Effector CD8-positive, alpha-beta T cell (primary cell): ENCODE measurements around the gene EBI3.
"Not testable (repeated sequence)": the region's sequence is repeated elsewhere in the genome, so short reads cannot be mapped to it uniquely, and the experiment has no call there.

Source experiments
- DNase-seq: peaks from one replicate; lab custom pipeline; 2025; lab: John Stamatoyannopoulos, UW
- total RNA-seq, 4 experiments: gene quantifications; one replicate each; lab custom pipeline; 2026; lab: John Stamatoyannopoulos, UW

Gene EBI3
- 0 to 0.58 (median 0) reads per million in 4 experiments for total RNA-seq

DNA sequence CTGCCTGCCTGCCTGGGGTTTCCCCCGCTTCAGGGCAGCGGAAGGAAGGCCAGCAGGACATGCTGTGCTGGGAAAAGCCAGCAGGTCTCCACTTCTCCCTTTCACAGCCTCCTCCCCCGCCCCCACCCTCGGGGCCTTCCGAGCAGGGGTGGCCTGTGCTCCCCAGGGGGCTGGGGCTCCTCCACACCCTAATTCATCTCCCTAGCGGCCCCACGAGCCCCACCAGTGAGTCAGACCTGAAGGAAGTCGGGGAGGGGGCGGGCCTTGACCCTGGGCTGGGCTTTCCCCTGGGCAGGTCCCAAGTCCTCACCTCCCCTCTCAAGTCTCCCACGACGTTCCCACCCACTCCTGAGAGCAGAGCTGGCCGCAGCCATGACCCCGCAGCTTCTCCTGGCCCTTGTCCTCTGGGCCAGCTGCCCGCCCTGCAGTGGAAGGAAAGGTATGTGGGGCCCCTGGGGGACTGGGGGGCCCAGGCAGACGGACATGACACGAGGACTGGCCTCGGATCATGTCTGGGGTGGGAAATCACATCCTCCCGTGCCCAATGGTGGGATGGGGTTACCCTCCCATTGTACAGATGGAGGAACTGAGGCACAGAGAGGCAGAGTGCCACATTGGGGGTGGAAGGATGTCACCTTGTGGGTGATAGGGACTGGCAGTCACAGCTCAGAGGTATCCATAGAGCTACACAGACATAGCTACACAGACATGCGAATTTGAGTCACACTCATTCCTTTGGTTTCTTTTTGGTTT lies at the start of gene EBI3:
Gene EBI3 (plus strand): TSS at position 345 of the 753 bp plus-strand sequence. CDS start 28 bp downstream, at position 373.
- no peak for DNase-seq

DNA sequence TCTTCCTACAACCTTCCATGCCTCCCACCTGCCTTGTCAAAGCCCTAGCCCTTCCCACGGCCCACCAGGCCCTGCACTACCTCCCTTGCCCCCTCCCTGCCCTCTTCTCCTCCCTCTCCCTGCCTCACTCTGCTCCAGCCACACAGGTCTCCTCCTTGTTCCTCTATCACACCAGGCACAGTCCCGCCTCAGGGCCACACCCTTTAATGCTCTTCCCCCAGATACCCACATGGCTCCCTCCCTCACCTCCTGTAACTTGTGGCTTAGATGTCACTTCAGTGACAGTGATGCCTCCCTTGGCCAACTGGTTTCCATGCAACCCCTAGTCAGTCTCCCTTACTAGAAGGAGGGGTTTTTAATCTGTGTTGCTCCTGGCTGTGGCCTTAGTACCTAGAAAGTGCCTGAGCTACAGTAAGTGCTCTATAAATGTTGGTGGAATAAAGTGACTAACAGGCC lies 48.2 kb upstream of the EBI3 start:
- no peak for DNase-seq

DNA sequence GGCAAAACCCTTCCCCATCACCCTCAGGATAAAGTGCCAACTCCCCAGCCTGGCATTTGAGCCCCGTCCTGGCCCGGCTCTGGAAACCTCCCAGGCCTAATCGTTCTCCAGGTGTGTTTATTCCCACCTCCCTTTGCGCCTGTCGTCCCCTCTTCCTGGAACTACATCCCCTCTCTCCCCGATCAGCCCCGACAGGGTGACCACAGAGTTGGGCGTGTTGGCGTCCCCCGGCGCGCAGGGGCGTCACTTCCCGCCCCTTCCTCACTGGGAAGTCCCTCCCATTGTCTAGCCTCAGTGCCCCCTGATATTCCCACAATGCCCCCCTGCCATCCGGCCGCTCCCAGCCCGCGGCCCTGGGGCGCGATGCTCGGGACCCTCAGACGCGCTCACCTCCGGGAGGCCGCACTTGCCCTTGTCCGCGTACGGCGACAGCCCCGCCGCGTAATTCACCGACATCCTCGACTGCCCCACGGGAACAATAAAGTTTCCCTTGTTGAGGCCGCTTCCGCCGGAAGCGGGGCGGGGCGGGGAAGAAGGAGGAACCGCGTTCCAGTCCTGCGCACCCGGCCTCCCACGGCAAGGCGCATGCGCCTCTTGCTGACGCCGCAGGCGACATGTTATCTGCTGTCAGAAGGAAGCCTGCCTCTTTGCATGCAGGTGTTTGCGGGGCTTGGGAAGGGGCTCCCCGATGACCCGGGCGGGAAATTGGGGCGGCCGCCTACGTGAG lies 47.1 kb upstream of the EBI3 start, which contains the start of the genes ANKRD24 and SIRT6:
Gene ANKRD24 (plus strand): TSS at position 606 of the 727 bp plus-strand sequence. CDS start 3,737 bp downstream, outside the sequence.
Gene SIRT6 (minus strand): TSS at position 480 of the 727 bp plus-strand sequence. CDS start 24 bp downstream, at position 456.
- DNase-seq, result peak; percentile 93

DNA sequence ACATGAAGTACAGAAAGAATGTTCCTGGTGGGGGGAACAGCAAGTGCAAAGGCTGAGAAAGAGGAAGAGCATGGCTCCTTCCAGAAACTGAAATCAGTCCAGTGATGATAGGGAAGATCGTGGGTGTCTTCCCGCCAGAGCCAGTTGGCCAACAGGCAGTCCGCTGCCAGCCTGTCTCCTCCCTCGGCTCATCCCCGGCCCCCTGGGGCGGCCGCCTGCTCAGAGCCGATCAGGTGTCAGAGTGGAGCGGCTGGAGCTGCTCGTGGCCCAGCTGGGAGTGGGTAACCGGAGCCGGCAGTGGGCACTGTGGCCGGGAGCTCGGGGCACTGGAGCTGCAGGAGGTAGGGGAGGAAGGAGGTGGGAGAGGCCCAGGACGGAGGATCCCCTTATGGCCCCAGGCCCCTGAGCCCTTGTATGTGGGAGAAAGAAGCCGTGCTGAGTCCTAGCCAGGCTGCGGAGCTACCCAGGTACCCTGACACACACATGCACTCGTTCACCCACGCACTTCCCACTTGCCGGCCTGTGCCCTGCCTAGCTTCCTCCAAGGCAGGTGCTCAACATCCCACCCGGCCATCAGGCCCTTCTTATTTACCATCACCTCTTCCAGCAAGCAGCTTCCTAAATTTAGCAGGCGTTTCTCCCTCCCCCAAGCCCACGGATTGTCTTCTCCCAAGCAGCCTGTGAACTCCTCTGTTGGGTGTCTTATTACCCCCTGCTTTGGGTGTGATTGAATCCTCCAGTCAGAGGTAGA lies 45.2 kb upstream of the EBI3 start:
- DNase-seq, result no peak

DNA sequence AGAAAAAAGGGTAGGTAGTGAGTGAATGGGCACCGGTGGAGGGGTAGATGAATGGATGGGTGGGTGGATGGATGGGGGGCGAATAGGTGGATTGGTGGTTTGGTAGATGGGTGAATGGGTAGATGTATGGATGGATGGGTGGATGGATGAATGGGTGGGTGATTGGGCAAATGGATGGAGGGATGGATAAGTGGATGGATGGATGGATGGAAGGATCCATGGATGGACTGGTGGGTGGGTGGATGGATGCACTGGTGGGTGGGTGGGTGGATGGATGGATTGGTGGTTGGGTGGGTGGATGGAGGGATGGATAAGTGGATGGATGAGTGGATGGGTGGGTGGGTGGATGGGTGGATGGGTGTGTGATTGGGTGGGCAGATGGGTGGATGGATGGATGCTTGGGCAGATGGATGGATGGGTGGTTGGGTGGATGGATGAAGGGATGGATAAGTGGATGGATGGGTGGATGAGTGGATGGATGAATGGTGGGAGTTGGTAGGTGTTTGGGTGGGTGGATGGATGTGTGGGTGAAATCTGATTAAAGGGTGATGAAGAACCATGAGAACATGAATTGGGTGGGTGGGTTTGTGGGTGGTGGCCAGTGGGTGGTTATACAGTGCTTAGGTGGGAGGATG lies 44.5 kb upstream of the EBI3 start:
- DNase-seq, result no peak

DNA sequence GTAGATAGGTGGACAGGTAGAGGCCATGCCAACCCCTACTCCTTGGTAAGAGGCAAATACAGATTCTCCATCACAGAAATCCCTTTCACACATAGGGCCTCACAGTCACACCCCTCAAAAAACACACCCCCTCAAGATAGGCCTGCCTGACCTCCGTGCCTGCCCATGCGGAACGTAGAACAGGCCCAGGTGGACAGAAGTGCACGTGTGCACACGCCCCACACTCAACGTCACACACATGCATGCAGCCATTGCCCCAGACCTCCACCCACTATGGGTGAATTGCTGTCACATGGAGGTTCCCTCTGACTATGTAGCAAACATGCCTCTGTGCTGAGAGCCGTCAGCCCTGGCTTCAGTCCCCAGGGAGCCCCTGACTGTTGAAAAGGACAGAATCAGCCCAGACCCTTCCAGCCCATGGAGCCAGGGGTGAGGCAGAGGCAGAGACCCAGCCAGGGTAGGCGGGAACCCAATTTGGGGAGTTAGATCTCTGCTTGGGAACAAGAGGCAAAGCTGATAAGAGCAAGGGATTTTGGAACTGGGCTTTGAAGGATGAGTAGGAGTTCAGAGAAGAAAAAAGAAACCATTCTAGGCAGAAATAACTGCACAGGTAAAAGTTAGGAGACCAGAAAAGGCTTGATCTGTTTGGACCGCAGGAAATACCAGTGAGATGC lies 43.8 kb upstream of the EBI3 start:
- DNase-seq, result no peak

DNA sequence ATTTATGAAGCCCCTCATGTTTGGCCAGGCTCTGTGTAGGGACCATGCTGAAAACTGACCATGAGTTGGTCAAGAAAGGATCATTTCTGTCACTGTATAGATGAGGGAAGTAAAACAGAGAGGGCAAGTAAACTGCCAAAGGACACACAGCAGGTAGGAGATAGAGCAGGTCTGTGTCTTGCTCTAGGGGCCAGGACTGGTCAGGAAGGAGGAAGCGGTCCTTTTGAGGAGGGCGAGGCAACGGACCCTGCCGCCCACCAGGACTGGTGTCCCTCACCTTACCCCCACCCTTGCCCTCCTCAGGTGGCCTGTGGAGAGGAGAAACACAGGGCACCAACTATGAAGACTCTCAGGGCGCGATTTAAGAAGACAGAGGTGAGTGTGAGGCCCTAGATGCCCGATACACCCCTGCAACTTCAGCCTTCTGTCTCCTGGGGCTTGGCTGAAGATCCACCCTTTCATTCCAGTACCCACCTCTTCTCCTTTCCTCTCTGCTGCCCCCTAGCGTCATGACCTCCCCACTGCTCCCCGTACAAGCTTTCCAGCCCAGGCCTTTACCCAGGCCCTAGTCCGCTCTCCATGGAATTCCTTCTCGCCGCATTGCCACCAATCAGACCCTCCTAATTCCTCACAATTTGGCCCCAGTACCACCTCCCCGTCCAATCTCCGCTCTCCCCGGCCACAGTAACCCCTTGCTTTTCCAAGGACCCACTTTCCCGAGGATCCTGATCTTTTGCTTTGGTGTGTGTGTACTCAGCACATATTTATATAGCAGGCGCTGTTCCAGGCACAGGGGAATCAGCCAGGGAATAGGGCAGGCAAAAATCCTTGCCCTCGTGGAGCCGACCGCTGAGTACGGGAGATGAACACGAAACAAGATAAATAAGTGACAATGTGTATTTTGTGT lies 43.0 kb upstream of the EBI3 start:
- DNase-seq, result peak; percentile 66

DNA sequence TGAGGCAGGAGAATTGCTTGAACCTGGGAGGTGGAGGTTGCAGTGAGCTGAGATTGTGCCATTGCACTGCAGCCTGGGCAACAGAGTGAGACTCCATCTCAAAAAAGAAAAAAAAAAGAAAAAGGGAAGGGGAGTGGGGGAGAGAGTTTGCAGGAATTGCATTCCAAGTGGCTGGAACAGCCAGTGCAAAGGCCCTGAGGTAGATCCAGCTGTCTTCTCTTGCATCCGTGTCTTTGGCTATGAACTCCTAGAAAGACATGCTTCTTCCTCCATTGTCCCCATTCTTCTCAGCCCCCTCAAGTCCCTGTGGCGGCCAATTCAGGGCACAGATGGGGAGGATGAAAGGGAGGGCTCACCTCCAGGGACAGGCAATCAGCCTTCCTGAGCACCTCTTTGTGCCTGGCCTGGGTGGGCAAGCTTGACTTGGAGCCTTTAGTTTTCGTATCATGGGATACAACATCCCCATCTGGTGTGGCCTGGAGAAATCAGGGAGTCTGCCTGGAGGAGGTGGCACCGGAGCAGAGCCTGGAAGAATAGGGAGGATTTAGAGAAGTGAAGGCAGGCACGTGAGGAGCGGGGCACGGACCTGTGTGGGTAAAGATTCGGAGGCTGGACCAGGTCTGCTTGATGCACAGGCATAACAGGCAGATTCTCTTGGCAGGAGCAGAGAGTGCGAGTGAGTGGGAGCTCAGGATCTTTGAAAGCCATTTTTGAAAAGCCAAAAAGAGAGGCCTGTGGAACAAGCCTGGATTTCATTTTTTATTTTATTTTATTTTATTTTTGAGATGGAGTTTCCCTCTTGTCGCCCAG lies 41.8 kb upstream of the EBI3 start:
- no peak for DNase-seq

DNA sequence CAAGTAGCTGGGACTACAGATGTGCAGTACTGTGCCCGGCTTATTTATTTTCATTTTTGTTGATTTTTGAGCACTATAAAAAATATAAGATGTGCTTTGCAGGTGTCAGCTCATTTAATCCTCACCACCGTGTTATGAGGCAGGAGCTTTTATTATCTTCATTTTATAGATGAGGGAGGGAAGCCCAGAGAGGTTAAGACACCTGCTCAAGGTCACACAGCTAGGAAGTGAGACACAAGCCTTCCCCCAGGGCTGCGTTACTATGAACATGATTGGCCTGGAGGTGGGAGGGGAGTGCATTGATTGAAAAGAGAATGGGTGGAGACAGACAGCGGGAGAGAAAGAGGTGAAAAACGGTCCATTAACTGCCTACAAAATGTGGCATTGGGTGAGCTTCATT lies 39.7 kb upstream of the EBI3 start:
- no peak for DNase-seq

DNA sequence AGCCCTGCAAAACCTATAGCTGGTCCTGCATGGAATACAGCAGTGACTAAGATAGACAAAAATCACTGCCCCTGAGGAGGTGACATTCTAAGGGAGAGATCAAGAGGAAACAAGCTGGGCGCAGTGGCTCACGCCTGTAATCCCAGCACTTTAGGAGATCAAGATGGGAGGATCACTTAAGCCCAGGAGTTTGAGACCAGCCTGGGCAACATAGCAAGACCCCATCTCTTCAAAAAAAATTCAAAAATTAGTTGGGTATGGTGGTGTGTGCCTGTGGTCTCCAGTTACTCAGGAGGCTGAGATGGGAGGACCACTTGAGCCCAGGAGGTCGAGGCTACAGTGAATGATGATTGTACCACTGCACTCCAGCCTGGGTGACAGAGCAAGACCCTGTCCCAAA lies 36.8 kb upstream of the EBI3 start:
- DNase-seq, result not testable (repeated sequence)

DNA sequence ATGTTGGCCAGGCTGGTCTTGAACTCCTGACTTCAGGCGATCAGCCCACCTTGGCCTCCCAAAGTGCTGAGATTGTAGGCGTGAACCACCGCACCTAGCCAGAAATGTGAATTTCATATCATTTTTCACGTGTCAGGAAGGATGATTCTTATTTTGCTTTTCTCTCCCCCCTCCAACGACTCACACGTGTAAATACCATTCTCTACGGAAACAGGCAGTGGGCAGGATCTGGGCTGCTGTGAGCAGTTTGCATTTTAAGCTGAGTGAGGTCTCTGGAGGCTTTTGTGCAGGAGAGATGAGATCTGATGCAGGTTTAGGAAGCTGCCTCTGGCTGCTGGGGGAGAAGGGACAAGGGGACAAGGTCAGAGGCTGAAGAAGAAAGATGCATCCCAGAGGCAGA lies 35.0 kb upstream of the EBI3 start:
- DNase-seq, result no peak

DNA sequence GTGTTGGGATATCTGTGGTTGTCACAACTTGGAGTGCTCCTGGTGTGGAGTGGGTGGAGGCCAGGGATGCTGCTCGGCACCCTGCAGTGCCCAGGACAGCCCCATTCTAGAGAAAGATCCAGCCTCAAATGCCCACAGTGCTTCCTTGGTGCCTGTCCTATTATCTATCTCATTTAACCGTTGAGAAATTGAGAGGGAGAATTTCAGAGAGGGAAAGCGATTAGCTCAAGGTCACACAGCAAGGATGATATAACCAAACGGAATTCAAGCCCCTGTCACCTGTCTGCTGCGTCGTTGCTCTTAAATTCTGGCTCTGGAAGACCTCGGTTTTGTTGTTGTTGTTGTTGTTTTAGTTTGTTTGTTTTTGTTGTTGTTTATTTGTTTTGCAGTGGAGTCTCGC lies 33.3 kb upstream of the EBI3 start:
- no peak for DNase-seq

DNA sequence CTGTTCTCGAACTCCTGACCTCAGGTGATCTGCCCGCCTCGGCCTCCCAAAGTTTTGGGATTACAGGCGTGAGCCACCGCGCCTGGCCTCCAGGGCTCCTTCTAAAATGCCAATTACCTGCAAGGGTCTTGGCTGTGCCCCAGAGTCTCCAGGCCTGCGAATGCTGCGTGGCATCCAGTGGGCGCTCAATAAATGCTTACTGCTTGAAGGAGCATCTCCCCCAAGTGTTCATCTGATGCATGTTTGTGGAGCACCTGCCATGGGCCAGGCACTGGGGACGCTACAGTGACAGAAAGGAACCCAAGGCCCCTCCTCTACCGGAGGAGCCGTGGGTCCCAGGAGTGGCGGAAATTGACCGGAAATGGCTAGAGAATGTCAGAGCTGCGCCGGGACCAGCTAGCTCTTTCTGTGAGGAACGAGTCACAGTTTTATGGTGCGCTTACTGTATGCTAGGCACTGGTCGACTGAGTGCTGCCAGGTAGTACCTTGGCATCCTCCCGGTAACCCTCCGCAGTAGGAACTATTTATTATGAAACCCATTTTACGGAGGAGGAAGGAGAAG lies 32.7 kb upstream of the EBI3 start:
- no peak for DNase-seq

DNA sequence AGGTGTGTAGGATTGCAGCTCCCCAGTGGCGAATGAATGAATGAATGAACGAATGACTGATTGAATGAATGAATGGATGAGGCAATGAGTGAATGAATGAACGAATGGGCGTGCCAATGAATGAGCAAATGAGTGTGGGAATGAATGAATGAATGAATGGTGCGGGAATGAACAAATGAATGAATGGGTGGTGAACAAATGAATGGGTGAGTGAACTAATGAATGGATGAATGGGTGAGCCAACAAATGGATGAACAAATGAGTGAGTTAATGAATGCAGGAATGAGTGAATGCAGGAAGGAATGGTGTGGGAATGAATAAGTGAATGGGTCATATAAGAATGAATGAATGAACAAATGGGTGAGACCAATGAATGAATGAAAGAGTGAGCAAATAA lies 32.1 kb upstream of the EBI3 start:
- no peak for DNase-seq

DNA sequence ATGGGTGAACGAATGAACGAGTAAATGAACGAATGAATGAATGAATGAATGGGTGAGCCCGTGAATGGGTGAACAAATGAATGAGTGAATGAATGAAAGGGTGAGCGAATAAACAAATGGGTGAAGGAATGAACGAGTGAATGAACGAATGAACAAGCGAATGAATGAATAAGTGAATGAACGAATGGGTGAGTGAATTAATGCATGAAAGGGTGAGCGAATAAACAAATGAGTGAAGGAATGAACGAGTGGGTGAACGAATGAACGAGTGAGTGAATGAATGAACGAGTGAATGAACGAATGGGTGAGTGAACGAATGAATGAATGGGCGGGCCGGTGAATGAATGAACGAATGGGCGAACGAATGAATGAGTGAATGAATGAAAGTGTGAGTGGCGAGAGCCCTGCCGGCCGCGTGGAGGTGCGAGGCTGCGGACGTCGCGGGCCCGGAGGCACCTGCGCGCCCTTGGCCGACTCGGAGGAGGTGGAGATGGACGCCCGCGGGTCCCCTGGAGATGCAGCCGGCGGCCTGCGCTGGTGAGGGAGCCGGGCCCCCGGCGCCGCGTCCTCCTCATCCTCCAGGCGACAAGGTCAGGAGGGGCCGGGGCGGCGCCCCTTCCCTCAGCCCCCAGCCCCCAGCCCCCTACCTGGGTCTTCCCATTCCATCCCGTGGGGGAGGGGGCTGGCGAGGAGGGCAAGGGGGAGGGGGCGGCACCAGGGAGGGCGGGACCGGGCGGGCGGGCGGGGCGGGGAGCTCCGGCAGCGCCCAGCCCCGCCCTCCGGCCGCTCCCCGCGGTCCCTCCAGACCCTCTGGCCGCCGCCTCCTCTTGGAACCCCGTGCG lies 31.5 kb upstream of the EBI3 start:
- DNase-seq, result no peak

DNA sequence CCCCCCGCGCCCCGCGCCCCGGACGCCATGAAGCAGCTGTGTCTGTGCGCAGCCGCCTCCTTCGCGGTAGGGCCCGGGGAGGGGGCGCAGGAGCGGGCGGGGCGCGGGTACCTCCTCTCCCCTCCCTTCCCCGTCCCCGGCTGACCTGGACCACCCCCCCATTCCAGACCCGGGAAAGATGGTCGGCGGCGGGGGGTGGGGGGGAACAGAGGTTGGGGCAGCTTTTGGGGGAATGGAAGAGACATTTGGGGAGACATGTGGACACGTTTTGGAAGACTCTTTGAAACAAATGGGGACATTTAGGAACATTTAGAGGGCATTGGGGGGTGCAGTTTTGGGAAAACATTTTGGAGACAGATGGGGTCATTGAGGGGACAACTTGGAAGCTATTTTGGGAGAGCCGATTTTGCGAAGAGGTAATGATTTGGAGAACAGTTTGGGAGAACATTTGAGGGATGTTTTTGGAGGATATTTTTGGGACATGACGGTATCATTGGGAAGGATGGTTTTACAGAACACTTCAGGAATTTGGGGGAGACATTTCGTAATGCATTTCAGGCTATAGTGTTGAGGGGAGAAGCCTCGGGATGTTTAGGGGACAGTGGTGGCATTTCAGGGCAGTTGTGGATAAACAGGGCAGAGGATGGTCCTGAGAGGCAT lies 30.7 kb upstream of the EBI3 start:
- DNase-seq, result no peak

DNA sequence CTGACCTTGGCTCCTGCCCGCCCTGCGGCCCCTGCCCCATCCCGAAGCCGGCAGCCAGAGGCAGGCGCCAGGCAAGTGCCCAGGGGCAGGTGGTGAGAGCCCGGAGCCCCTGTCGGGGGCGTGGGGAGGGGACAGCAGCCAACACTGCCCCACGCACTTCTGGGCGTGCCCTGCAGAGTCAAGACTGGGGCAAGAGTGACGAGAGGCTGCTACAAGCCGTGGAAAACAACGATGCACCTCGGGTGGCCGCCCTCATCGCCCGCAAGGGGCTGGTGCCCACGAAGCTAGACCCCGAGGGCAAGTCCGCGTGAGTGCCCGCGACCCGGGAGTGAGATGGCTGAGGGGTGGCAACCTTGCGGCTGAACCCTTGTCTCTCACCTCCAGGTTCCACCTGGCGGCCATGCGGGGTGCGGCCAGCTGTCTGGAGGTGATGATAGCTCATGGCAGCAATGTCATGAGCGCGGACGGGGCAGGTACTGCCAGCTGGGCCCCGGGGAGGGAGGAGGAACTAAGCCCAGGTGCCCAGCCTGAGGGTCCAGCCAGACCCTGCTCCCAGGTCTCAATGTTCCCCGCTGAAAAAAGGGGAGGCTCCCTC lies 29.5 kb upstream of the EBI3 start:
- DNase-seq, result no peak
